ENCODE results near the gene ADAMTSL3.

The ADAMTSL3 gene

DNA sequence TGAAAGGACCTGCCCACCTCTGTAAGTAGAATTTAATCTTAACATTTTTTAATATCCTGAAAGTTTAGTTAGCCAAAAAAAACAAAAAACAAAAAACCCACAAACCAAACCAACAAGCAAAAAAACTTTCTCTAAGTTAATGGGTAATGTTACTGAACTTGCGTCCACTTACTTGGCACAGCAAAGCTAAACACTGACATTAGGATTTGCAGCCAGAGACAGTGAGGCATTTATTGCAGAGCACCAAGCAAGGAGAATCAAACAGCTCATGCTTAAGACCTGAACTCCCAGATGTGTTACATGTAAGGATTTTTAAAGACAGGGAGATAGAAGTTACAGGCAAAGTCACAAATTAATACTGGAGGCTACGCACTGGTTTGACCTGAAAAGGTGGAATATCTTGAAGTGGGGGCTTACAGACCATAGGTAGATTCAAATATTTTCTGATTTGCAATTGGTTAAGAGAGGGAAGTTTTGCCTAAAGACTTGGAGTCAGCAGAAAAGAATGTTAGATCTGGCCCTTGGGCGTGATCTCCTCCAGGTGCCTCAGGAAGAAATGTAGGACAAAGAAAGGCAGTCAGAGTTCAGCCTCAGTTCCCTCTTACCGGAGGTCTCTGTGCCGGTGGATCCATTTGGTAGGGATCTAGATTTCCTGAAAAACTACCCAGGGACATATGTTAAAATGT, 205.0 kb downstream of the ADAMTSL3 start:
- no peak overlapping the region for H3K27ac Mint-ChIP-seq
- H3K4me3 Mint-ChIP-seq = no peak overlapping the region
- no peaks in the 10 kb centered on the region for H3K9me3 Mint-ChIP-seq
- no peaks in the 10 kb centered on the region for H3K36me3 Mint-ChIP-seq (ENCODE audit: low read depth)
- no peaks in the 10 kb centered on the region for H3K4me1 Mint-ChIP-seq (ENCODE audit: low read depth)
- peaks cover 6% of the 10 kb centered on the region for H3K27me3 Mint-ChIP-seq

DNA sequence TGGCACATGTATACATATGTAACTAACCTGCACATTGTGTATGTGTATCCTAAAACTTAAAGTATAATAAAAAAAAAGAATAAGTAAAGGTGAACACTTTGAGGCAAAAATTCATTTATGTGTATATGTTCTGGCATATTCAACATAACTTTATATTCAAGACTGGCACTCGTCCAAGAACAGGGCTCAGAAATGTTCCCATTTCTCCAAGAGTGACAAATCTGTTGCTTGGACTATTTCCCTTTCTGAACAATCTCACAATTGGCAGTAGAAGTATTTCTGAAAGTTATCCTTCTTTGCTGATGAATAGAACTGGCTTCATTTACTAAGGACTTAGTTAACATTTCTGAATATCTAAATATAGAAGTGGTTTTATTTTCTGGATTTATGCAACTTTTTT, 212.8 kb downstream of the ADAMTSL3 start:
- Mint-ChIP-seq H3K27me3 (no peaks in the 10 kb centered on the region), H3K9me3 (no peaks in the 10 kb centered on the region), H3K4me1 (ENCODE audit: low read depth) (no peaks in the 10 kb centered on the region), H3K36me3 (ENCODE audit: low read depth) (no peaks in the 10 kb centered on the region), H3K4me3 (no peak overlapping the region), H3K27ac (no peak overlapping the region)

DNA sequence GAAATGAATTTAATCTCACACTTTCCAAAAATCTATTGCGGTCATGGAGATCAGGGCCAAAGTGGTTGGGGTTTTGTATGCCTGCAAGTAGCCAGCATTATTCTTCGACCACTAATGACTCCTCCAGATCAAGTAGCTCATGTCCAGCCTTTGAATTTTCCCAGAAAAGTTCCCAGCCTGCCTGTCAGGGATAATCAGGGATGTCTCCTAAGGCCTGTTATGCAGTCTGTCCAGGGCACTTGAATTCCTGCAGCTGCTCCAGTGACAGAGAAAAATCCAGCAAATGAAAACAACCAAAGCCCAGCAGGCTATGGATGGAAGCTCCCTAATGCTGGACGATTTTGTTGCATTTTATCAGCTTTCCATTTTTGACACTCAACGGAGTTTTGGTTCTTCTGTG, 215.4 kb downstream of the ADAMTSL3 start:
- H3K36me3 Mint-ChIP-seq (ENCODE audit: low read depth) = no peaks in the 10 kb centered on the region
- H3K27me3 Mint-ChIP-seq = no peaks in the 10 kb centered on the region
- H3K4me3 Mint-ChIP-seq = no peak overlapping the region
- no peak overlapping the region for H3K27ac Mint-ChIP-seq
- H3K4me1 Mint-ChIP-seq (ENCODE audit: low read depth) = no peaks in the 10 kb centered on the region
- no peaks in the 10 kb centered on the region for H3K9me3 Mint-ChIP-seq

DNA sequence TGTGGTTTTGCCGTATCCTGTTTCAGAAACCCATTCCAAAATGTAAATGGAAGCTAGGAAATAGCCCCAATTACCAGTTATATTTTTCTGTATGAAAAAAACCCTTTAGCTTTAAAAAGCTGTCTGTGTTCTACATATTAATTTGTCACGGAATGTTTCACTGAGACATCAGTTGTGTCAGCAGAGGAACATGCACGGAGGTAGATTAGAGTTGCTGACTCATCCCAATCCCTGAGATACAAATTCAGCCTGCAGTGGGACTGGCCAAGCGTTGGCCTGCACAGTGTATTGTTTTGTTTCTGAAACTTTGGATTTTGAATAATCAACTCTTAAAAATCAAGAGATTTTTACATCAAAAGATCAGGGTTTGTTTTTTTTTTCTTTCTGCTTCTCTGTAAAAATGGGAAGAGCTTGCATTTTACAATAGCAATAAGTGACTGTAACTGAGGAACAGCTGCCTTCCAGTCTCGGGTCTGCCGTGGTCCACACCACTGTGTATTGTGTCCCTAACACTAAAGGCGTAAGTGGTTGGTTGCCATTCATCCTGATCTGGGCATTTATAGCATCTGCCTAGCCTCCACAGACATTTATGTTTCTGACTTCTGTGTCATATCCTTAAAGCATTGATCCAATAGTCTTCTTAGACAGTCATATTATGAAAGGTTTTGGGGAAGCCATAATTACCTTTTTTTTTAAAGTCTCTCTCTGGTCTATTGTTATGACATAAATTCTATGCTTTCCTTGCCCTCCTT, 218.1 kb downstream of the ADAMTSL3 start:
- H3K4me3 Mint-ChIP-seq = no peak overlapping the region
- H3K36me3 Mint-ChIP-seq (ENCODE audit: low read depth) = no peaks in the 10 kb centered on the region

DNA sequence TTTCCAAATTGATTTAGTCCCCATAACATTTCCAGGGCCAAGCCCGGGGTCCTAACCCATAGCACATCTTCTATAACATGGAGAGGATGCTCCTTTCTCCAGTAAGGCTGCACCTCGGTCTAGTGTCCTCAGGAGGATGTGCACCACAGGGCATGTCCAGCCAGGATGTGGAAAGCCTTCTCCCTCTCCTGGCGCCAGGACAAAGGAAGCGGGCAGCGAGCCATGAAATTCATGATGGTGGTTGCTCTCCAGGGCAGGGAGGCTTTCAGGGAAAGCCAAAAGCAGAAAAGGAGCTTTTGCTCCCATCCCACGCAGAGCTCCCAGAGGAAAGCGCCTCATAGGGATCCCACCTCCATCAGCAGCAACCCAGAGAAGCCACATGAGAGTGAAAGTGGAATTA, 220.0 kb downstream of the ADAMTSL3 start:
- Mint-ChIP-seq H3K27me3 (no peaks in the 10 kb centered on the region), H3K4me3 (no peak overlapping the region), H3K27ac (no peak overlapping the region), H3K9me3 (no peaks in the 10 kb centered on the region), H3K4me1 (ENCODE audit: low read depth) (no peaks in the 10 kb centered on the region), H3K36me3 (ENCODE audit: low read depth) (no peaks in the 10 kb centered on the region)

More for the DNA sequence above, 218.1 kb downstream of the ADAMTSL3 start:
- Mint-ChIP-seq H3K4me1 (ENCODE audit: low read depth) (no peaks in the 10 kb centered on the region), H3K9me3 (no peaks in the 10 kb centered on the region), H3K27ac (no peak overlapping the region), H3K27me3 (no peaks in the 10 kb centered on the region)

DNA sequence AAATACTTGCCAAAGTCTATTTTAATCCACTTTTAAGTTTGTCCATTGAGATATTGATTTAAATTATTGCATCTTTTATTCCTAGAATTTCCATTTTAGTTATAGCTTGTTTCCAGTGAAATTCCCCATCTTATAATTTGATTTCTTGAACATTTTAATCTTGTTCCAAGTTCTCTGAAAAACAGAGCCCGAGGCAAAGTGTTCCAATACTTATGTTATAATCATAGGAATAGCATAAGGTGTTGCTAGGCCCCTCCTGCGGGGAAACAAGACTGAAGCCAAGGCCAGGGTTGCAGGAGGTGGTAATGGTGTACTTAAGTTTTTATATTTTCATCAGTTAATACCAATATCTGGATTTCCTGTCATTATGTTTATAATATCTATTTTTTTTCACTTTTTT, 226.6 kb downstream of the ADAMTSL3 start:
- Mint-ChIP-seq H3K27me3 (peaks cover 6% of the 10 kb centered on the region), H3K4me1 (ENCODE audit: low read depth) (no peaks in the 10 kb centered on the region), H3K4me3 (no peak overlapping the region), H3K36me3 (ENCODE audit: low read depth) (no peaks in the 10 kb centered on the region), H3K27ac (no peak overlapping the region), H3K9me3 (no peaks in the 10 kb centered on the region)

DNA sequence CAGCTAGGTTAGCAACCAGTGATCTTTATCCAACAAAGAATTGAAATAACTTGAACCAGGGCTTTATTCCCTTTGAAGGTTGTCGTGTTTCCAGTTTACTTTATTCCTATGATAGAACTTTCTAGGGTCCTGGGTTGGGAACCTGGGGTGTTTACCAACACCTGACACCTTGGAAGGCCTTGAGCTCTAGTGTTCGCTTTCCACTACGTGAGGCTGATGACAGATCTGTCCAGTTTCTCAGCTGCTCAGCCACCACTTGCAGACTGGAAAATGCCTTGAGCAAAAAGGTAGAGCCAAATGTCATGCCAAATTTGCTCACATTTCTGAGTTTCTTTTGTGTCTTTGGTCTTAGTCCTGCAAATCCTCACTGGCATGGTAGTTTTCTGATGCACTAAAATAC, 227.2 kb downstream of the ADAMTSL3 start:
- no peaks in the 10 kb centered on the region for H3K4me1 Mint-ChIP-seq (ENCODE audit: low read depth)
- peaks cover 6% of the 10 kb centered on the region for H3K27me3 Mint-ChIP-seq

DNA sequence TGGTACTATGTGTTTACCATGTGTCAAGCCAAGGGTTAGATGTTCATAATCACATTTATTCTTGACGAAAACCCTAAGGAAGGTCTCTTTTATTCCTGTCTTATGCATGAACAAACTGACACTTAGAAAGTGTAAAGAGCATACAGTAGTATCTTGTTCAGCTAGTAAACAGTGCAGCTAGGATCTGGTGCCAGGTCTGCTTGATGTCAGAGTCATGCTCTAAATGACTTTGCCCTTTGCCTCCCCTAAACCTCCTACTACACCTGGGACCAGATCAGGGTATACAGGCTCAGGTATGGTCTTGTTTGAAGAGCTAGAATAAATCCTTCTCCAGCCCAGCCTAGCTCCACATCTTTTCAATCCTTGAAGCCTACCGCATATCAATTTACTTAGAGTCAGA, 232.4 kb downstream of the ADAMTSL3 start:
- Mint-ChIP-seq H3K27me3 (no peaks in the 10 kb centered on the region), H3K27ac (no peak overlapping the region), H3K4me3 (no peak overlapping the region), H3K9me3 (no peaks in the 10 kb centered on the region), H3K36me3 (ENCODE audit: low read depth) (no peaks in the 10 kb centered on the region), H3K4me1 (ENCODE audit: low read depth) (no peaks in the 10 kb centered on the region)

More for the DNA sequence above, 227.2 kb downstream of the ADAMTSL3 start:
- no peak overlapping the region for H3K27ac Mint-ChIP-seq
- H3K9me3 Mint-ChIP-seq = no peaks in the 10 kb centered on the region
- no peak overlapping the region for H3K4me3 Mint-ChIP-seq
- no peaks in the 10 kb centered on the region for H3K36me3 Mint-ChIP-seq (ENCODE audit: low read depth)

DNA sequence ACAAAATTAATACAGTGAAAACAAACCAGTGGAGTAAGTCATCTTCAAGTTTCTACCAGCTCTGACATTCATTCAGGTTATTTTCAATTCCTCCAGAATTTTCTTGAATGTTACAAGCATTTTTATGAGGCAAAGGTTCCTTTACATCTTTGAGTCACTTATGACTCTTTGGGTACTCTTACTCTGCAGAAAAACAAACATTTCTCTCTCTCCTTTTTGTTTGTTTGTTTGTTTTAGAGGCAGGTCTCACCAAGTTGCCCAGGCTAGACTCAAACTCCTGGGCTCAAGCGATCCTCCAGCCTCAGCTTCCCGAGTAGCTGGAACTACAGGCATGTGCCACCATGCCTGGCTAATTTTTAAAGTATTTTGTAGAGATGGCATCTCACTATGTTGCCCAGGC, 233.5 kb downstream of the ADAMTSL3 start:
- H3K27me3 Mint-ChIP-seq = no peaks in the 10 kb centered on the region
- H3K36me3 Mint-ChIP-seq (ENCODE audit: low read depth) = no peaks in the 10 kb centered on the region
- H3K9me3 Mint-ChIP-seq = no peaks in the 10 kb centered on the region
- no peaks in the 10 kb centered on the region for H3K4me1 Mint-ChIP-seq (ENCODE audit: low read depth)
- H3K4me3 Mint-ChIP-seq = no peak overlapping the region
- H3K27ac Mint-ChIP-seq = no peak overlapping the region

DNA sequence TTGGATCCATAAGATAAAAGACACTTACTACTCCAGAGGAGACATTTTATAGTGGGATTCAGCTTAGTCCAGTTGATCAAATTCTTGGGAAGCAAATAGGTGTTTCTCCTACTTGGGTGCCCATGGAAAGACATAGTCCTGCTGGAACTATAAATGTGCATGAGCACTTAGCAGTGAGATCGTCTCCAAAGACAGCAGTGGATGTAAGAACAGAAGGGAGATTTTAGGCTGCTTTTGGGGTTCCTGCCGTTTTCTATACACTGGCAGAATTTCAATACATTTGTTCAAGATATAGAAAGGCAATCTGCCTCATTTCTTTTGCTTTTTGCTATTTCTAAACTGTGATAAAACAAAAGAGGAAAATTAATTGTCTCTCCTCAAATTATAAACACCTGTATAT, 234.0 kb downstream of the ADAMTSL3 start:
- H3K36me3 Mint-ChIP-seq (ENCODE audit: low read depth) = no peaks in the 10 kb centered on the region
- no peaks in the 10 kb centered on the region for H3K9me3 Mint-ChIP-seq
- H3K4me3 Mint-ChIP-seq = no peak overlapping the region
- no peaks in the 10 kb centered on the region for H3K4me1 Mint-ChIP-seq (ENCODE audit: low read depth)
- no peaks in the 10 kb centered on the region for H3K27me3 Mint-ChIP-seq
- H3K27ac Mint-ChIP-seq = no peak overlapping the region

DNA sequence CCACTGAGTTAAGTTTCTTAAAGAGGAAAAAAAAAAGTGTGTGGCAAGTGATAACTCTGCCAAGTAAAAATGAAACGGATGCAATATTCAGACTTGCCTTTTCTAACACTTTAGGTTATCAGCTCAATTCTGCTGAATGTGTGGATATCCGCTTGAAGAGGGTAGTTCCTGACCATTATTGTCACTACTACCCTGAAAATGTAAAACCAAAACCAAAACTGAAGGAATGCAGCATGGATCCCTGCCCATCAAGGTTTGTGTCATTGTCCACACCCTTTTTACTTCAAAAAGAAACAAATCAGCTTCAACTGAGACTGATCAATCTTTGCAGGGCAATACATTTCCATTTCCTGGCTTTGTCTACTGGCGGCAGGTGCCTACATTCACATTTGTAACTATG, 236.1 kb downstream of the ADAMTSL3 start:
- H3K36me3 Mint-ChIP-seq (ENCODE audit: low read depth) = no peaks in the 10 kb centered on the region

DNA sequence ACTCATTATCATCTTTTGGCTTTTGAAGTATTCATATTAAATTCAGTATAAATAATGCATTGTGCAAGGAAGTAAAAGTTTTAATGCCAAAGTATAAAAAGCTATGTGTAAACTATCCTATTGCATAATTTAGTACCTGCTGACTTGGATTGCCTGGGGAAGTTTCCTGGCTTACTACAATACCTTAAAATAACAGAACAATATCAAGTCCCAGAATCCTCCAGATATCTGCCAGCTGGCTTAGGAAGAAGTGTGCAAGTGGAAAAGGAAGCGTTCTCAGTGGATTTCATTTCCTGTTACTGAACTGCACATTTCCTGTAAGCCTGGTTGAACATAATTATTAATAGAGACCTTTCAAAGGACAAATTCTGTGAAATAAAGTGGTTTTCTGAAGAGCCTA, 236.7 kb downstream of the ADAMTSL3 start:
- Mint-ChIP-seq H3K27me3 (peaks cover 5% of the 10 kb centered on the region), H3K36me3 (ENCODE audit: low read depth) (no peaks in the 10 kb centered on the region), H3K4me3 (no peak overlapping the region), H3K27ac (no peak overlapping the region), H3K4me1 (ENCODE audit: low read depth) (no peaks in the 10 kb centered on the region), H3K9me3 (no peaks in the 10 kb centered on the region)

More for the DNA sequence above, 236.1 kb downstream of the ADAMTSL3 start:
- Mint-ChIP-seq H3K27me3 (peaks cover 5% of the 10 kb centered on the region), H3K4me1 (ENCODE audit: low read depth) (no peaks in the 10 kb centered on the region), H3K9me3 (no peaks in the 10 kb centered on the region), H3K27ac (no peak overlapping the region), H3K4me3 (no peak overlapping the region)

DNA sequence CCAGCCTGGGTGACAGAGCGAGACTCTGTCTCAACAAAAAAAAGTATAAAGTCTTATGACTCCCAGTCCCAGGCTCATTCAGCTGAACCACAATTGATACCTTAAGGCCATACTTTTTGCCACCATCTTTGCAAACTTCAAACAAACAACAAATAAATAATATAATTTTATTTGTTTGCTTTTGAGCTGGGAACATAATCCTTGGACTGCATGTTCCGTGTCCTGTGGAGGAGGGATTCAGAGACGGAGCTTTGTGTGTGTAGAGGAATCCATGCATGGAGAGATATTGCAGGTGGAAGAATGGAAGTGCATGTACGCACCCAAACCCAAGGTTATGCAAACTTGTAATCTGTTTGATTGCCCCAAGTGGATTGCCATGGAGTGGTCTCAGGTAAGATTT, 238.6 kb downstream of the ADAMTSL3 start:
- Mint-ChIP-seq H3K27me3 (peaks cover 5% of the 10 kb centered on the region), H3K4me1 (ENCODE audit: low read depth) (no peaks in the 10 kb centered on the region), H3K27ac (no peak overlapping the region), H3K9me3 (no peaks in the 10 kb centered on the region), H3K4me3 (no peak overlapping the region), H3K36me3 (ENCODE audit: low read depth) (no peaks in the 10 kb centered on the region)

DNA sequence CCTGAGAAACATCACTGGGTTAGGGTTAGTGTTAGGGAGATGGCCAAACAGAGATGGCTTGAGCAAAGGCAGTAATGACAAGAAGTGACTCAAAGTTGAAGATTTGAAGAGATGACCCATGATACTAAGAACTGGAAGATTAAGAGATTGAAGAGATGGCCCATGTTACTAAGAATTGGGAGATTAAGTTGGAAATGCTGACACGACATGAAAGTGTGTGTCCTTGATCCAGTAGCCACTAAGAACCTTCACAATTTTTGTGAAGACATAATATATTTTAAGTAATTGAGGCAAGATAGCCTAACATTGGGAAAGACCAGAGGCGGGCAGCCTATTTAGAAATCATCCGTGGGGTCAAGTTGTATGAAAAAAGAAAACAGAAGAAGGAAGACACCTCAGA, 239.4 kb downstream of the ADAMTSL3 start:
- H3K27me3 Mint-ChIP-seq = peaks cover 5% of the 10 kb centered on the region
- H3K9me3 Mint-ChIP-seq = no peaks in the 10 kb centered on the region

DNA sequence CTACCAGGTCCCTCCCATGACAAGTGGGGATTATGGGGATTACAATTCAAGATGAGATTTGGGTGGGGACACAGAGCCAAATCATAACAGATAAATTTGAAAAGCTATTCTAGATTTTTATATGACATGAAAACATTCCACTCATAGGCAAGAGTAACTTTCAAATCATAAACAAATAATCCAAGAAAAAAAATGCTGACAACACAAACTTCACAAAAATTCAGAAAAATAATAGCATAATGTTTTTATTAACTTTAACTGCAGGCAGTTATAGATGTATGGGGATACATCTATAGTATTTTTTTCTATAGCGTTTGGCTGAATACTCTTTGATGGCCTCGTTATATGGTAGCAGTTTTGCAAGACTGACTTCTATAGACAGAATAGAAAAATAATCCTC, 243.1 kb downstream of the ADAMTSL3 start:
- H3K9me3 Mint-ChIP-seq = peaks cover 3% of the 10 kb centered on the region
- peaks cover 5% of the 10 kb centered on the region for H3K27me3 Mint-ChIP-seq
- no peaks in the 10 kb centered on the region for H3K4me1 Mint-ChIP-seq (ENCODE audit: low read depth)
- no peak overlapping the region for H3K4me3 Mint-ChIP-seq
- no peak overlapping the region for H3K27ac Mint-ChIP-seq
- H3K36me3 Mint-ChIP-seq (ENCODE audit: low read depth) = no peaks in the 10 kb centered on the region

More for the DNA sequence above, 239.4 kb downstream of the ADAMTSL3 start:
- Mint-ChIP-seq H3K4me1 (ENCODE audit: low read depth) (no peaks in the 10 kb centered on the region), H3K4me3 (no peak overlapping the region), H3K36me3 (ENCODE audit: low read depth) (no peaks in the 10 kb centered on the region), H3K27ac (no peak overlapping the region)

DNA sequence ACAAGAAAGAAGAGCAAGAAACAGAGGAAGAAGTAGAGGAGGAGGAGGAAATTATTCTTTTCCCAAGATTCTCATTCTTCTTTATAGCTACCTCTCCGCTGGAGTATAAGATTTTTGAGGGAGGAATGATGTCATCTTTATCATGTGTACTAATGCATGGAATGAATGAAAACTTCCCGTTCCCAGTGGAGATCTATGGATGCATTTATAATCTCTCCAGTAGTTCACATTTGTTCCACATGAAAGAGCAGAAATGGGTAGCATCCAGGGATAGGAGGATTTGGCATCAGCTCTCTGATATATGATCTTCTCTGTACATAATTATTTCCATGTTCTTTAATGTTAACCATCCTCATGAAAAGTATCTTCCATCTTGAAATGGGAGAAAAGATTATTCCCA, 244.4 kb downstream of the ADAMTSL3 start:
- Mint-ChIP-seq H3K27ac (no peak overlapping the region), H3K9me3 (peaks cover 3% of the 10 kb centered on the region), H3K36me3 (ENCODE audit: low read depth) (no peaks in the 10 kb centered on the region), H3K4me1 (ENCODE audit: low read depth) (no peaks in the 10 kb centered on the region), H3K27me3 (peaks cover 2% of the 10 kb centered on the region), H3K4me3 (no peak overlapping the region)

All from stimulated activated naive CD8-positive, alpha-beta T cell treated with anti-CD3 and anti-CD28 coated beads, Interleukin-15, Interleukin-2, amounts not matched to agents 100 ng/mL and 50 ng/mL, for 24 hours (primary cell).